Activated CD4-positive, alpha-beta memory T cell treated with anti-CD3 and anti-CD28 coated beads for 36 hours (primary cell): ENCODE measurements around the gene ATP1A3. TPM values are rescaled to one million over a fixed set of nuclear protein-coding genes. Genes with fewer than 3 reads are reported as not detected.
A peak's percentile ranks its signal among the peaks of the same experiment; 100 is the strongest.
"Not testable (repeated sequence)": the region's sequence is repeated elsewhere in the genome, so short reads cannot be mapped to it uniquely, and the experiment has no call there.

Experiments
- CTCF ChIA-PET: fragments of 350-600 bp; sonication (Branson Sonifier 250); formaldehyde crosslinking; loops from one replicate; lab custom pipeline; 2021; ENCODE audit warnings: antibody characterized with exemption, inconsistent platforms; lab: Charles Lee
- POLR2A ChIA-PET: fragments of 350-600 bp; sonication (Branson Sonifier 250); formaldehyde crosslinking; loops from one replicate; lab custom pipeline; 2021; ENCODE audit warnings: antibody characterized with exemption; lab: Charles Lee
- DNase-seq: peaks from one replicate; pipeline ENCODE4 v3.0.0-alpha.2; 2020
- H3K27ac Mint-ChIP-seq: one replicate; pipeline ENCODE4 v1.8.0; 2021; ENCODE audit warnings: mixed read lengths
- H3K27me3 Mint-ChIP-seq: one replicate; pipeline ENCODE4 v1.8.0; 2021; ENCODE audit warnings: mixed read lengths
- H3K36me3 Mint-ChIP-seq: one replicate; pipeline ENCODE4 v1.8.0; 2021; ENCODE audit warnings: mixed read lengths
- H3K4me1 Mint-ChIP-seq: one replicate; pipeline ENCODE4 v1.8.0; 2021; ENCODE audit warnings: low read depth, mixed read lengths
- H3K4me3 Mint-ChIP-seq: one replicate; pipeline ENCODE4 v1.8.0; 2021; ENCODE audit warnings: mild to moderate bottlenecking, mixed read lengths
- H3K9me3 Mint-ChIP-seq: one replicate; pipeline ENCODE4 v1.8.0; 2021; ENCODE audit warnings: mixed read lengths
- intact Hi-C: fragments of 100-400 bp; cut with micrococcal nuclease; formaldehyde crosslinking; loops from one replicate; pipeline ENCODE4 v1.15.1; 2023
- total RNA-seq, 2 experiments: library from RNA; stranded (reverse); gene quantifications; one replicate each; pipeline ENCODE4 v1.2.3, GENCODE V29; 2021

ATP1A3 gene
- total RNA-seq, 2 experiments from 2014 or later, result 0.64 to 0.85 TPM

GRCh38 chr19:41956621-41957020 is 37.4 kb downstream of the ATP1A3 start:
- ChIA-PET CTCF (interaction anchor here (0.7 to 4.3 kb wide), 6 partner anchors 10 to 164 kb away, joined by 3 to 31 read pairs (median 22); partner anchors contain the start of gene RPS19), POLR2A (interaction anchor here (2.7 kb wide), 1 partner anchor 88 kb away, joined by 6 read pairs; no protein-coding TSS in a partner anchor)
- H3K4me1 Mint-ChIP-seq, result peaks cover 16% of the 10 kb centered on the region
- no peak for DNase-seq
- H3K36me3 Mint-ChIP-seq, result peaks cover 2% of the 10 kb centered on the region
- no peaks in the 10 kb centered on the region for H3K9me3 Mint-ChIP-seq
- H3K27ac Mint-ChIP-seq, result no peak overlapping the region
- intact Hi-C loops, result no loop called here
- no peaks in the 10 kb centered on the region for H3K27me3 Mint-ChIP-seq
- H3K4me3 Mint-ChIP-seq, result no peak overlapping the region

- Mint-ChIP-seq H3K4me1 (peaks cover 22% of the 10 kb centered on the region), H3K27ac (no peak overlapping the region), H3K36me3 (peaks cover 2% of the 10 kb centered on the region), H3K4me3 (no peak overlapping the region), H3K9me3 (no peaks in the 10 kb centered on the region), H3K27me3 (no peaks in the 10 kb centered on the region)
- intact Hi-C loops, result no loop called here
- POLR2A ChIA-PET, result no interaction called here
- CTCF ChIA-PET, result interaction anchor here (1.3 to 4.3 kb wide), 3 partner anchors 82 to 160 kb away, joined by 4 to 31 read pairs (median 4); no protein-coding TSS in a partner anchor
- DNase-seq, result no peak
Measured at GRCh38 chr19:41955521-41955920, 38.5 kb downstream of the ATP1A3 start.

- H3K27ac Mint-ChIP-seq, result no peak overlapping the region
- ChIA-PET POLR2A (no interaction called here), CTCF (interaction anchor here (0.6 to 4.6 kb wide), 14 partner anchors 9 to 158 kb away, joined by 3 to 46 read pairs (median 5); partner anchors contain the start of genes CD79A, CEACAM3 and RPS19)
- intact Hi-C loops, result loop anchor here (1.0 kb wide), 1 partner anchor 78 kb away; no protein-coding TSS in a partner anchor
- peaks cover 15% of the 10 kb centered on the region for H3K4me1 Mint-ChIP-seq
- DNase-seq, result peak; percentile 91
- peaks cover 2% of the 10 kb centered on the region for H3K36me3 Mint-ChIP-seq
- H3K4me3 Mint-ChIP-seq, result no peak overlapping the region
- H3K9me3 Mint-ChIP-seq, result no peaks in the 10 kb centered on the region
- H3K27me3 Mint-ChIP-seq, result no peaks in the 10 kb centered on the region
Measured at GRCh38 chr19:41951686-41952172, 42.3 kb downstream of the ATP1A3 start.

GRCh38 chr19:41947091-41947490 is 46.9 kb downstream of the ATP1A3 start:
- DNase-seq, result no peak
- Mint-ChIP-seq H3K4me3 (no peak overlapping the region), H3K9me3 (no peaks in the 10 kb centered on the region), H3K4me1 (peaks cover 43% of the 10 kb centered on the region), H3K36me3 (no peaks in the 10 kb centered on the region), H3K27me3 (no peaks in the 10 kb centered on the region), H3K27ac (peak overlapping the region; percentile 62)
- CTCF ChIA-PET, result interaction anchor here (2.1 to 4.1 kb wide), 4 partner anchors 11 to 87 kb away, joined by 9 to 30 read pairs (median 22); partner anchors contain the start of genes RABAC1 and RPS19
- POLR2A ChIA-PET, result interaction anchor here (1.1 to 2.7 kb wide), 3 partner anchors 11 to 87 kb away, joined by 3 to 13 read pairs (median 3); partner anchors contain the start of gene RPS19
- intact Hi-C loops, result loop anchor here (10.0 kb wide), 1 partner anchor 172 kb away; no protein-coding TSS in a partner anchor

- no peaks in the 10 kb centered on the region for H3K36me3 Mint-ChIP-seq
- intact Hi-C loops, result loop anchor here (1.0 to 10.0 kb wide), 6 partner anchors 9 to 170 kb away; partner anchors contain the start of gene ERFL
- CTCF ChIA-PET, result interaction anchor here (0.9 to 4.1 kb wide), 7 partner anchors 9 to 109 kb away, joined by 3 to 30 read pairs (median 10); partner anchors contain the start of genes RABAC1 and RPS19
Measured at GRCh38 chr19:41945135-41945766, 48.8 kb downstream of the ATP1A3 start.

GRCh38 chr19:41944336-41944735 is 49.7 kb downstream of the ATP1A3 start:
- H3K36me3 Mint-ChIP-seq, result no peaks in the 10 kb centered on the region
- H3K27me3 Mint-ChIP-seq, result peaks cover 2% of the 10 kb centered on the region
- no peak overlapping the region for H3K4me3 Mint-ChIP-seq
- ChIA-PET CTCF (interaction anchor here (3.8 to 4.1 kb wide), 2 partner anchors 58 to 72 kb away, joined by 18 to 30 read pairs; no protein-coding TSS in a partner anchor), POLR2A (interaction anchor here (1.6 to 2.7 kb wide), 4 partner anchors 57 to 84 kb away, joined by 9 to 28 read pairs (median 18); partner anchors contain the start of gene RPS19)
- H3K4me1 Mint-ChIP-seq, result peaks cover 43% of the 10 kb centered on the region
- intact Hi-C loops, result loop anchor here (2.0 to 10.0 kb wide), 3 partner anchors 16 to 170 kb away; partner anchors contain the start of gene ERFL
- H3K9me3 Mint-ChIP-seq, result no peaks in the 10 kb centered on the region
- H3K27ac Mint-ChIP-seq, result peak overlapping the region; percentile 98
- DNase-seq, result no peak

More at GRCh38 chr19:41945135-41945766, 48.8 kb downstream of the ATP1A3 start:
- POLR2A ChIA-PET, result interaction anchor here (0.8 to 2.7 kb wide), 9 partner anchors 8 to 85 kb away, joined by 3 to 28 read pairs (median 9); partner anchors contain the start of genes RABAC1 and RPS19
- Mint-ChIP-seq H3K27ac (peak overlapping the region; percentile 98), H3K9me3 (no peaks in the 10 kb centered on the region), H3K27me3 (peaks cover 2% of the 10 kb centered on the region), H3K4me3 (peak overlapping the region; percentile 53), H3K4me1 (peaks cover 42% of the 10 kb centered on the region)
- DNase-seq, result peak; percentile 95

GRCh38 chr19:41941410-41942202 is 52.4 kb downstream of the ATP1A3 start:
- intact Hi-C loops, result loop anchor here (10.0 kb wide), 1 partner anchor 167 kb away; no protein-coding TSS in a partner anchor
- Mint-ChIP-seq H3K27ac (no peak overlapping the region), H3K27me3 (peaks cover 2% of the 10 kb centered on the region), H3K4me3 (peak overlapping the region; percentile 30), H3K9me3 (no peaks in the 10 kb centered on the region), H3K36me3 (no peaks in the 10 kb centered on the region), H3K4me1 (peaks cover 40% of the 10 kb centered on the region)
- CTCF ChIA-PET, result interaction anchor here (3.1 kb wide), 1 partner anchor 10 kb away, joined by 13 read pairs; no protein-coding TSS in a partner anchor
- no peak for DNase-seq
- POLR2A ChIA-PET, result no interaction called here

GRCh38 chr19:41940731-41941409 is 53.2 kb downstream of the ATP1A3 start:
- ChIA-PET POLR2A (no interaction called here), CTCF (interaction anchor here (3.1 kb wide), 1 partner anchor 11 kb away, joined by 13 read pairs; no protein-coding TSS in a partner anchor)
- H3K4me3 Mint-ChIP-seq, result peak overlapping the region; percentile 75
- intact Hi-C loops, result loop anchor here (10.0 kb wide), 1 partner anchor 166 kb away; no protein-coding TSS in a partner anchor
- peak overlapping the region; percentile 73 for H3K27ac Mint-ChIP-seq
- no peak for DNase-seq
- no peaks in the 10 kb centered on the region for H3K36me3 Mint-ChIP-seq
- no peaks in the 10 kb centered on the region for H3K9me3 Mint-ChIP-seq
- H3K27me3 Mint-ChIP-seq, result peaks cover 2% of the 10 kb centered on the region
- peaks cover 41% of the 10 kb centered on the region for H3K4me1 Mint-ChIP-seq

- H3K4me3 Mint-ChIP-seq, result peak overlapping the region; percentile 75
- DNase-seq, result peak; percentile 62
- ChIA-PET CTCF (interaction anchor here (1.0 kb wide), 1 partner anchor 18 kb away, joined by 3 read pairs; no protein-coding TSS in a partner anchor), POLR2A (interaction anchor here (1.0 kb wide), 1 partner anchor 67 kb away, joined by 3 read pairs; no protein-coding TSS in a partner anchor)
- intact Hi-C loops, result loop anchor here (10.0 kb wide), 1 partner anchor 165 kb away; no protein-coding TSS in a partner anchor
- H3K9me3 Mint-ChIP-seq, result no peaks in the 10 kb centered on the region
- peaks cover 2% of the 10 kb centered on the region for H3K27me3 Mint-ChIP-seq
- no peaks in the 10 kb centered on the region for H3K36me3 Mint-ChIP-seq
- H3K4me1 Mint-ChIP-seq, result peaks cover 38% of the 10 kb centered on the region
- peak overlapping the region; percentile 73 for H3K27ac Mint-ChIP-seq
Measured at GRCh38 chr19:41939861-41940730, 53.9 kb downstream of the ATP1A3 start.

- H3K4me3 Mint-ChIP-seq, result peak overlapping the region; percentile 13
- H3K9me3 Mint-ChIP-seq, result not testable (repeated sequence)
- CTCF ChIA-PET, result interaction anchor here (1.0 kb wide), 1 partner anchor 19 kb away, joined by 3 read pairs; no protein-coding TSS in a partner anchor
Measured at GRCh38 chr19:41939209-41939608, 54.8 kb downstream of the ATP1A3 start.

More at GRCh38 chr19:41939209-41939608, 54.8 kb downstream of the ATP1A3 start:
- DNase-seq, H3K36me3 Mint-ChIP-seq, intact Hi-C loops, H3K27ac Mint-ChIP-seq, H3K27me3 Mint-ChIP-seq: not testable (repeated sequence)
- POLR2A ChIA-PET, result interaction anchor here (1.0 kb wide), 1 partner anchor 66 kb away, joined by 3 read pairs; no protein-coding TSS in a partner anchor
- H3K4me1 Mint-ChIP-seq, result peaks cover 37% of the 10 kb centered on the region
